AG04449 (cell line): ENCODE data around the gene PHC1.

Experiments used
- CTCF ChIA-PET: fragments of 350-600 bp; formaldehyde crosslinking; extraction: SDS; loops from one replicate; lab custom pipeline; 2021; ENCODE audit warnings: antibody characterized with exemption; lab: Yijun Ruan, JAX
- POLR2A ChIA-PET: fragments of 400-600, 350-600 bp; formaldehyde crosslinking; extraction: SDS; loops from one replicate; lab custom pipeline; 2020; ENCODE audit warnings: antibody characterized with exemption, inconsistent platforms; lab: Yijun Ruan, JAX
- DNase-seq: peaks from one replicate; pipeline ENCODE4 v3.0.0-alpha.2; 2010; ENCODE audit warnings: low read depth, low spot score
- H3K4me3 ChIP-seq: 2 replicates; pipeline ENCODE4 v1.5.1; 2011; ENCODE audit warnings: low read depth, mild to moderate bottlenecking, control low read depth, low read length
- CTCF ChIP-seq: IDR thresholded peaks from one replicate; pipeline ENCODE4 v1.5.1; 2011; ENCODE audit warnings: mild to moderate bottlenecking, moderate library complexity, low read length, control low read depth, inconsistent platforms; ENCODE audit not compliant: insufficient read depth; ENCODE audit errors: missing control alignments

PHC1 gene

GRCh38 chr12:8985213-8985754, 71.0 kb downstream of the PHC1 start:
- ChIA-PET CTCF (no interaction called here), POLR2A (no interaction called here)
- no peak for DNase-seq
- no peak for TF ChIP-seq CTCF
- H3K4me3 ChIP-seq: no peak overlapping the region

GRCh38 chr12:8987163-8987562, 72.9 kb downstream of the PHC1 start:
- CTCF ChIA-PET: no interaction called here
- no peak for DNase-seq
- no peak overlapping the region for H3K4me3 ChIP-seq
- TF ChIP-seq CTCF: no peak
- POLR2A ChIA-PET: no interaction called here

- ChIA-PET CTCF (no interaction called here), POLR2A (no interaction called here)
- no peak for TF ChIP-seq CTCF
- DNase-seq: no peak
- no peak overlapping the region for H3K4me3 ChIP-seq
Observed at GRCh38 chr12:8987685-8988084, 73.4 kb downstream of the PHC1 start.

GRCh38 chr12:8989413-8989812, 75.1 kb downstream of the PHC1 start, which contains the start of gene KLRG1:
TSS of gene KLRG1 (plus strand) at chr12:8989546. CDS start at chr12:8989636, 90 bp downstream.
- POLR2A ChIA-PET: no interaction called here
- TF ChIP-seq CTCF: no peak
- no peak within 1 kb of the TSS for H3K4me3 ChIP-seq
- no peak for DNase-seq
- CTCF ChIA-PET: no interaction called here
